ENCODE measurements around the gene CYGB.
"Not testable (repeated sequence)": the region's sequence is repeated elsewhere in the genome, so short reads cannot be mapped to it uniquely, and the experiment has no call there.

CYGB gene

GRCh38 chr17:76524598-76525512 is 12.7 kb downstream of the CYGB start:
- DNase-seq (ENCODE audit: low read depth), result peak; percentile 64
- H3K4me3 ChIP-seq (ENCODE audit: low read length), result no peak overlapping the region
- no peak for TF ChIP-seq CTCF (IDR thresholded peaks at IDR 0.05; ENCODE audit: insufficient read depth, low read depth, low read length, missing control alignments)

GRCh38 chr17:76523084-76524037 is 14.1 kb downstream of the CYGB start:
- peak; percentile 98 for TF ChIP-seq CTCF (IDR thresholded peaks at IDR 0.05; ENCODE audit: insufficient read depth, low read depth, low read length, missing control alignments)
- no peak overlapping the region for H3K4me3 ChIP-seq (ENCODE audit: low read length)
- DNase-seq (ENCODE audit: low read depth), result peak; percentile 70

GRCh38 chr17:76521683-76522082 is 15.8 kb downstream of the CYGB start:
- H3K4me3 ChIP-seq (ENCODE audit: low read length); DNase-seq (ENCODE audit: low read depth): not testable (repeated sequence)

- no peak for DNase-seq (ENCODE audit: low read depth)
- no peak overlapping the region for H3K4me3 ChIP-seq (ENCODE audit: low read length)
- no peak for TF ChIP-seq CTCF (IDR thresholded peaks at IDR 0.05; ENCODE audit: insufficient read depth, low read depth, low read length, missing control alignments)
Measured at GRCh38 chr17:76521262-76521661, 16.2 kb downstream of the CYGB start.

- no peak for TF ChIP-seq CTCF (IDR thresholded peaks at IDR 0.05; ENCODE audit: insufficient read depth, low read depth, low read length, missing control alignments)
- H3K4me3 ChIP-seq (ENCODE audit: low read length), result no peak overlapping the region
- no peak for DNase-seq (ENCODE audit: low read depth)
Measured at GRCh38 chr17:76519048-76519966, 18.2 kb downstream of the CYGB start.

- no peak for DNase-seq (ENCODE audit: low read depth)
- TF ChIP-seq CTCF (IDR thresholded peaks at IDR 0.05; ENCODE audit: insufficient read depth, low read depth, low read length, missing control alignments), result no peak
- H3K4me3 ChIP-seq (ENCODE audit: low read length), result no peak overlapping the region
Measured at GRCh38 chr17:76517638-76518038, 19.9 kb downstream of the CYGB start.
